K562 (cell line): ENCODE results near the gene CLTA. TPM values are rescaled to one million over a fixed set of nuclear protein-coding genes. Genes with fewer than 3 reads are reported as not detected.

Source experiments
- BMI1 ChIP-seq: fragments of 150-350 bp; IDR thresholded peaks from 2 replicates; pipeline ENCODE4 v1.6.1; 2014; ENCODE audit warnings: low read length
- ELK1 ChIP-seq: sonication (generic); formaldehyde crosslinking; IDR thresholded peaks from 2 replicates; pipeline ENCODE4 v1.8.1; 2022; ENCODE audit warnings: missing genetic modification reagents
- GMEB1 ChIP-seq: fragments of 250-450 bp; sonication (Bioruptor Pico); IDR thresholded peaks from 2 replicates; pipeline ENCODE4 v1.4.0; 2020; ENCODE audit warnings: mild to moderate bottlenecking
- HNRNPL ChIP-seq: fragments of 200-400 bp; formaldehyde crosslinking; IDR thresholded peaks from 2 replicates; pipeline ENCODE4 v1.6.1; 2017; ENCODE audit warnings: low read depth, mild to moderate bottlenecking, low read length
- JUND ChIP-seq, 2 experiments: IDR thresholded peaks; 2 replicates in 1 of 2; 3 replicates in 1 of 2; pipeline ENCODE4 v1.6.1; 2011; ENCODE audit warnings: borderline replicate concordance in 2 of 2, low read depth in 2 of 2, low read length in 2 of 2, improper control_type of control experiment in 1 of 2, missing biosample characterization in 1 of 2, missing genetic modification characterization in 1 of 2, missing genetic modification reagents in 1 of 2
- POU5F1 ChIP-seq: fragments of 150-350 bp; IDR thresholded peaks from 2 replicates; pipeline ENCODE4 v1.6.1; 2014; ENCODE audit warnings: borderline replicate concordance, low read length, low read depth, mild to moderate bottlenecking; ENCODE audit not compliant: partially characterized antibody
- PRPF4 ChIP-seq: fragments of 200-400 bp; formaldehyde crosslinking; IDR thresholded peaks from one replicate; pipeline ENCODE4 v1.6.1; 2017; ENCODE audit warnings: low read length, low read depth, mild to moderate bottlenecking; ENCODE audit not compliant: insufficient read depth, poor library complexity, severe bottlenecking
- SP1 ChIP-seq: sonication (generic); formaldehyde crosslinking; IDR thresholded peaks from 2 replicates; pipeline ENCODE4 v1.8.1; 2022; ENCODE audit warnings: mild to moderate bottlenecking, missing genetic modification reagents
- STAT5A ChIP-seq: IDR thresholded peaks from 2 replicates; pipeline ENCODE4 v1.6.1; 2012; ENCODE audit warnings: low read length, inconsistent platforms, borderline replicate concordance
- ZEB2 ChIP-seq: fragments of 450-650 bp; IDR thresholded peaks from 2 replicates; pipeline ENCODE4 v1.6.1; 2016
- ZMIZ1 ChIP-seq, 2 experiments: fragments of 150-350 bp in 1 of 2; IDR thresholded peaks; 2 replicates each; pipeline ENCODE4 v1.6.1; 2012 to 2016; ENCODE audit warnings: low read depth in 2 of 2, low read length in 2 of 2, mild to moderate bottlenecking in 1 of 2, moderate library complexity in 1 of 2
- ZNF239 ChIP-seq: fragments of 250-450 bp; sonication (Bioruptor Pico); IDR thresholded peaks from 2 replicates; pipeline ENCODE4 v1.4.0; 2020; ENCODE audit warnings: mild to moderate bottlenecking
- ZNF395 ChIP-seq: fragments of 200-800 bp; sonication (Bioruptor generic); IDR thresholded peaks from 2 replicates; pipeline ENCODE4 v1.6.1; 2017; ENCODE audit warnings: missing genetic modification characterization, missing compliant biosample characterization
- ZNF444 ChIP-seq: fragments of 250-450 bp; sonication (Bioruptor Pico); IDR thresholded peaks from 2 replicates; pipeline ENCODE4 v1.4.0; 2020; ENCODE audit warnings: mild to moderate bottlenecking, moderate library complexity
- ZNF695 ChIP-seq: fragments of 450-650 bp; formaldehyde crosslinking; IDR thresholded peaks from 2 replicates; pipeline ENCODE4 v1.4.0; 2020; ENCODE audit warnings: mild to moderate bottlenecking, moderate library complexity
- ZNF696 ChIP-seq: fragments of 250-450 bp; sonication (Bioruptor Pico); conservative IDR thresholded peaks from 2 replicates; pipeline ENCODE4 v1.4.0; 2020; ENCODE audit warnings: mild to moderate bottlenecking, moderate library complexity
- polyA plus RNA-seq, 8 experiments: library from polyadenylated mRNA; depleted of rRNA in 4 of 8; stranded (reverse) in 5 of 8; unstranded in 3 of 8; fragments of >200 nt; fragmentation: Nextera tagmentation in 2 of 8; fragmentation: Illumina TruSeq in 1 of 8; extraction: Ambion mirVana in 2 of 8; extraction: Trizol in 1 of 8; gene quantifications; 2 replicates each; pipeline versions ENCODE4 v1.2.1 to v1.2.3, GENCODE V29; 2011 to 2014; ENCODE audit warnings: inconsistent platforms in 1 of 8, missing spikeins in 1 of 8
- total RNA-seq, 7 experiments: library from RNA; depleted of rRNA in 6 of 7; stranded (reverse); fragments of >200 nt in 6 of 7; fragmentation: Illumina TruSeq in 2 of 7; extraction: Trizol in 2 of 7; gene quantifications; 2 replicates each; pipeline versions ENCODE4 v1.2.1 to v1.2.3, GENCODE V29; 2011 to 2021; ENCODE audit warnings: low replicate concordance in 1 of 7

The CLTA gene
- total and polyA plus RNA-seq, 9 of the 15 experiments (the other 6 are each of a cell fraction or from before 2014, with no cell fraction given), result 37.8 to 219 (median 144) TPM

GRCh38 chr9:36258208-36258995 lies 67.7 kb downstream of the CLTA start, which contains the start of gene GNE (continued):
- TF ChIP-seq ELK1 (CRISPR knock-in tag), result no peak
- TF ChIP-seq BMI1, result no peak
- TF ChIP-seq JUND (IDR thresholded peaks at IDR 0.05; ENCODE audit: borderline replicate concordance, low read depth, low read length), result peak; percentile 65; the same call in 1 of the 2 replicates
- peak; percentile 52; the same call in 1 of the 3 replicates for TF ChIP-seq JUND (tag; IDR thresholded peaks at IDR 0.05; ENCODE audit: borderline replicate concordance, low read depth, low read length)
- TF ChIP-seq ZNF239 (CRISPR knock-in tag), result no peak
- TF ChIP-seq GMEB1 (CRISPR knock-in tag), result peak; percentile 79
- TF ChIP-seq PRPF4, result no peak
- TF ChIP-seq SP1 (CRISPR knock-in tag), result peak; percentile 100
- TF ChIP-seq ZNF695 (CRISPR knock-in tag), result no peak
- TF ChIP-seq ZMIZ1 (IDR thresholded peaks at IDR 0.05; ENCODE audit: low read depth in 2 of 2, low read length in 2 of 2), result peak in 1 of 2 experiments; percentile 94; a peak in 2 of 4 replicates
- no peak for TF ChIP-seq ZNF696 (CRISPR knock-in tag)
- no peak for TF ChIP-seq ZNF444
- no peak for TF ChIP-seq STAT5A
- TF ChIP-seq POU5F1, result no peak
- no peak for TF ChIP-seq ZEB2
- TF ChIP-seq ZNF395 (CRISPR knock-in tag), result no peak
- 0 out of 2 replicates have a peak, but pooled peaks have one; percentile 31 for TF ChIP-seq HNRNPL
